ENCODE results near the gene CASP12.
"Not testable (repeated sequence)": the region's sequence is repeated elsewhere in the genome, so short reads cannot be mapped to it uniquely, and the experiment has no call there.

CASP12 gene

GRCh38 chr11:104897891-104898684, at the start of gene CASP12:
CASP12 (minus strand) TSS chr11:104898460.
- FAIRE-seq, result no peak

- FAIRE-seq, result peak; percentile 65
Measured at GRCh38 chr11:104946907-104947306, 48.6 kb upstream of the CASP12 start.

- FAIRE-seq, result no peak
Measured at GRCh38 chr11:104944076-104944475, 45.8 kb upstream of the CASP12 start.

GRCh38 chr11:104943561-104943960, 45.3 kb upstream of the CASP12 start:
- no peak for FAIRE-seq

GRCh38 chr11:104934594-104934993, 36.3 kb upstream of the CASP12 start:
- no peak for FAIRE-seq

- FAIRE-seq, result not testable (repeated sequence)
Measured at GRCh38 chr11:104934073-104934472, 35.8 kb upstream of the CASP12 start.

GRCh38 chr11:104928811-104929210, 30.6 kb upstream of the CASP12 start:
- FAIRE-seq, result no peak

- FAIRE-seq, result no peak
Measured at GRCh38 chr11:104926771-104927611, 28.7 kb upstream of the CASP12 start.

- no peak for FAIRE-seq
Measured at GRCh38 chr11:104925850-104926249, 27.6 kb upstream of the CASP12 start.

- peak; percentile 19 for FAIRE-seq
Measured at GRCh38 chr11:104918113-104918824, 20.0 kb upstream of the CASP12 start.

GRCh38 chr11:104917271-104918112, 19.2 kb upstream of the CASP12 start:
- no peak for FAIRE-seq

- FAIRE-seq, result no peak
Measured at GRCh38 chr11:104916442-104916841, 18.2 kb upstream of the CASP12 start.

- FAIRE-seq, result no peak
Measured at GRCh38 chr11:104912102-104912501, 13.8 kb upstream of the CASP12 start.

GRCh38 chr11:104908186-104908531, 9.9 kb upstream of the CASP12 start:
- no peak for FAIRE-seq

- no peak for FAIRE-seq
Measured at GRCh38 chr11:104907521-104908185, 9.4 kb upstream of the CASP12 start.

- FAIRE-seq, result no peak
Measured at GRCh38 chr11:104905271-104905670, 7.0 kb upstream of the CASP12 start.

GRCh38 chr11:104899226-104899625, 966 bp upstream of the CASP12 start:
- FAIRE-seq, result no peak

- no peak for FAIRE-seq
Measured at GRCh38 chr11:104898685-104899013, 389 bp upstream of the CASP12 start.

- no peak for FAIRE-seq
Measured at GRCh38 chr11:104895634-104896033, 2.6 kb downstream of the CASP12 start.

GRCh38 chr11:104893876-104894275, 4.4 kb downstream of the CASP12 start:
- no peak for FAIRE-seq

GRCh38 chr11:104892723-104893511, 5.3 kb downstream of the CASP12 start:
- FAIRE-seq, result no peak

Data from A204.1 (cell line).